Measurements from ENCODE around the gene SLC20A1. TPM values are rescaled to one million over a fixed set of nuclear protein-coding genes. Genes with fewer than 3 reads are reported as not detected.
"Not testable (repeated sequence)": the region's sequence is repeated elsewhere in the genome, so short reads cannot be mapped to it uniquely, and the experiment has no call there.

SLC20A1 gene
- total RNA-seq, 1 experiment from 2014 or later, result 154 TPM

DNA sequence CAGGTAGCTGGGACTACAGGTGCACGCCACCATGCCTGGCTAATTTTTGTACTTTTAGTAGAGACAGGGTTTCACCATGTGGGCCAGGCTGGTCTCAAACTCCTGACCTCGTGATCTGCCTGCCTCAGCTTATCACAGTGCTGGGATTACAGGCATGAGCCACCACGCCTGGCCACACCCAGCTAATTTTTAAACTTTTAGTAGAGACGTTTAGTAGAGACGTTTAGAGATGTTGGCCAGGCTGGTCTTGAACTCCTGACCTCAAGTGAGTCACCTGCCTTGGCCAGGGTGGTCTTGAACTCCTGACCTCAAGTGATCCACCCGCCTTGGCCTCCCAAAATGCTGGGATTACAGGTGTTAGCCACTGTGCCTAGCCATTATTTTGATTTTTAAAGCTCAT, 21.8 kb downstream of the SLC20A1 start:
- H3K4me2 ChIP-seq (ENCODE audit: low read length); H3K79me2 ChIP-seq (ENCODE audit: insufficient read depth, low read length); H3K4me1 ChIP-seq (ENCODE audit: control insufficient read depth in 1 of 2, insufficient read depth in 2 of 2, low read length in 2 of 2); H3K27ac ChIP-seq (ENCODE audit: low read depth, low read length); H3K27me3 ChIP-seq (ENCODE audit: insufficient read depth, low read length); H3K9me3 ChIP-seq (ENCODE audit: control insufficient read depth in 1 of 2, insufficient read depth in 1 of 2, low read depth in 1 of 2, low read length in 2 of 2); H3K4me3 ChIP-seq (replicated peaks in 1 of 2; ENCODE audit: low read depth in 1 of 2, low read length in 2 of 2); H4K20me1 ChIP-seq (ENCODE audit: insufficient read depth); ATAC-seq; intact Hi-C loops (cut with micrococcal nuclease); BruUV-seq (replicated peaks); H3K9me2 ChIP-seq (ENCODE audit: insufficient read depth); RAD21 ChIA-PET (ENCODE audit: low non-redundant PET in 1 of 2, low total read pairs in 2 of 2, uncharacterized antibody in 2 of 2, unreplicated experiment in 2 of 2); CTCF ChIA-PET; H2AFZ ChIP-seq (ENCODE audit: low read depth, low read length, poor library complexity, severe bottlenecking); H3K9ac ChIP-seq (ENCODE audit: low read length); DNase-seq (ENCODE audit: low read depth, low spot score): not testable (repeated sequence)
- peaks cover 17 to 22% of the 10 kb centered on the region in 2 experiments; a peak in 3 of 4 replicates for H3K36me3 ChIP-seq (ENCODE audit: control insufficient read depth in 1 of 2, insufficient read depth in 2 of 2, low read length in 2 of 2)
- POLR2A ChIA-PET, result interaction anchor here (0.8 to 1.6 kb wide), 2 partner anchors 8 to 59 kb away, joined by 3 to 4 read pairs; no protein-coding TSS in a partner anchor

DNA sequence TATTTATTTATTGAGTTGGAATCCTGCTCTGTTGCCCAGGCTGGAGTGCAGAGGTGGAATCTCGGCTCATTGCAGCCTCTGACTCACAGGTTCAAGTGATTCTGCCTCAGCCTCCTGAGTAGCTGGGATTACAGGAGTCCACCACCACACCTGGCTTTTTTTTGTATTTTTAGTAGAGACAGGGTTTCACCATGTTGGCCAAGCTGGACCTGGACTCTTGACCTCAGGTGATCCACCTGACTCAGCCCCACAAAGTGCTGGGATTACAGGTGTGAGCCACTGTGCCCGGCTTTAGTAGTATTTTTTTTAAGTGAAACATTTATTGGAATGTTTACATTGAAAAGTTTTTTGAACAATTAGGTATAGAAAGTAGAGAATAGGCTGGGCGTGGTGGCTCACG, 23.9 kb downstream of the SLC20A1 start:
- H3K4me2 ChIP-seq (ENCODE audit: low read length), result no peak overlapping the region
- no peaks in the 10 kb centered on the region for H3K79me2 ChIP-seq (ENCODE audit: insufficient read depth, low read length)
- CTCF ChIA-PET, result no interaction called here
- no peaks in the 10 kb centered on the region for H3K9me3 ChIP-seq (ENCODE audit: control insufficient read depth in 1 of 2, insufficient read depth in 1 of 2, low read depth in 1 of 2, low read length in 2 of 2)
- H4K20me1 ChIP-seq (ENCODE audit: insufficient read depth), result no peaks in the 10 kb centered on the region; the same call in 1 of the 2 replicates
- RAD21 ChIA-PET (ENCODE audit: low non-redundant PET in 1 of 2, low total read pairs in 2 of 2, uncharacterized antibody in 2 of 2, unreplicated experiment in 2 of 2), result no interaction called here
- H2AFZ ChIP-seq (ENCODE audit: low read depth, low read length, poor library complexity, severe bottlenecking), result no peak overlapping the region
- intact Hi-C loops (cut with micrococcal nuclease), result no loop called here
- TF ChIP-seq ZNF274 (IDR thresholded peaks at IDR 0.05; ENCODE audit: low read depth, low read length), result no peak
- ATAC-seq (no peak), DNase-seq (ENCODE audit: low read depth, low spot score) (no peak)
- H3K27me3 ChIP-seq (ENCODE audit: insufficient read depth, low read length), result no peaks in the 10 kb centered on the region
- H3K4me3 ChIP-seq (replicated peaks in 1 of 2; ENCODE audit: low read depth in 1 of 2, low read length in 2 of 2), result no peak overlapping the region
- H3K27ac ChIP-seq (ENCODE audit: low read depth, low read length), result no peak overlapping the region
- BruUV-seq (replicated peaks), result no TSS peak
- no peaks in the 10 kb centered on the region for H3K4me1 ChIP-seq (ENCODE audit: control insufficient read depth in 1 of 2, insufficient read depth in 2 of 2, low read length in 2 of 2)
- peaks cover 0 to 3% of the 10 kb centered on the region in 2 experiments; a peak in 1 of 4 replicates for H3K36me3 ChIP-seq (ENCODE audit: control insufficient read depth in 1 of 2, insufficient read depth in 2 of 2, low read length in 2 of 2)
- H3K9me2 ChIP-seq (ENCODE audit: insufficient read depth), result no peaks in the 10 kb centered on the region
- POLR2A ChIA-PET, result no interaction called here
- no peak overlapping the region for H3K9ac ChIP-seq (ENCODE audit: low read length)
